GM12872 (cell line): ENCODE data around the gene AFAP1L1.

Experiments
- CTCF ChIP-seq: IDR thresholded peaks from 3 replicates; pipeline ENCODE4 v1.5.1; 2011; ENCODE audit warnings: low read depth, mild to moderate bottlenecking, low read length, moderate library complexity; ENCODE audit not compliant: insufficient read depth

AFAP1L1 gene

GRCh38 chr5:149300441-149300840 lies 28.8 kb downstream of the AFAP1L1 start:
- TF ChIP-seq CTCF, result no peak

DNA sequence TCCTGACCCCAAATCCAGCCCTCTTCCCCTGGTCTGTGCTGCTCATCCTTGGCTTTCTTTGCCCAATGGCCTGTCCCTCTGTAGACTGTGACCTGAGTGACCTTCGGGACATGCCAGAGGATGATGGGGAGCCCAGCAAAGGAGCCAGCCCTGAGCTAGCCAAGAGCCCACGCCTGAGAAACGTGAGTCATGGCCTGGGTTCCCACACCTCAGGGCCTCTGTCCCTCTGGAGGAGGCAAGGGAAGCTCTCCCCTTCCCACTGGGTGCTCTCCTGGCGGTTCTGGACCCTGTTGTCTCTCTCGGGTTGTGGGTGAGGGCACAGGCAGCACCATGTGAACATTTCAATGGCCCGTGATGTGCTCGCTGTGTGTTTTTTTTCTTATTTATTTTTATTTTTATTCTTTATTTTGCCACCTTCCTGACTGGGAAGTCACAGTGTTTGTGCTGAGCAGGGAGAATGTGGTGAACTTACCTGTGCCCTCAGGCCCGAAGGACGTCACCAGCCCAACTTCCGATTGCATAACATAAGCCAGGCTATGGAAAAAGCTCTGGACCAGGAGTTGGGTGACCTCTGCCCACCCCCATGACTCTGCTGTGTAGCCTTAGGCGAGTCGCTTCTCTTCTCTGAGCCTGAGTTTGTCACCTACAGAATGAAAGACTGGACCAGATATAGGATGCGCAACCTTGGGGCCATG lies 29.5 kb downstream of the AFAP1L1 start:
- no peak for TF ChIP-seq CTCF

GRCh38 chr5:149301744-149302380 lies 30.2 kb downstream of the AFAP1L1 start:
- no peak for TF ChIP-seq CTCF

DNA sequence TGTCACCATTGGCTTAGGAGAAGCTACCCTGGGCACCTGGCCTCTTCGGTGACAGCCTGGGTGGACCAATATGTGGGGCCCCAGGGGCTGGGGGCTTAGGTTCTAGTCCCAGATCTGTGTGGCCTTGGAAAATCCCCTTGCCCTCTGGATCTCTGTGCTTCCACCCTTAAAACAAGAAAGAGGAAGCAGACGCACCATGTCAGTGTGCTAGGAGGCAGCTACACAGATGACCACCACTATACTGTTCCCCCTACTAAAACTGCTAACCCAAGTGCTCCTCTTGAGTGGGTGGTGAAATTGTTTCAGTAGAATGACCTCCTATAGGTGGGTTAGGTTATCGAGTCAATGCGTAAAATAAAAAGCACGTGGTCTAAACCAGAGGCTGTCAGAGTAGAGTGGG lies 31.0 kb downstream of the AFAP1L1 start:
- no peak for TF ChIP-seq CTCF

DNA sequence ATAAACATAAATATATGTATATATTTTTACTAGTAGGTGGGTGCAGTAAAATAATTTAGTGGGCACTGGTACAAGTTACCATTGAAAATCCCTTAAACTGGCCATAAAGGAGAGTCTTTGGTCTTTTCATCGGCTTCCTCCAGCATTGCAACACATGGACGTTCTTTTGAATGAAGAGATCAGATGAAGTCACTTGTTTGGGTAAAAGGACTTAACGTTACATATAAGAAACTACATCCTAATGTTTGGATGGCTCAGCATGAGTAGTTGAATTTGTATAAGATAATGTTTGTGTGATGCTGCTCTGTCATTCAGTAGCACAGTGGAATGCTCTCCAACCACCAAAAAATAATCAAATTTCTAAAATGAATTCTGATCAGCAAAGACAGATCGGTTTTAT lies 31.6 kb downstream of the AFAP1L1 start:
- no peak for TF ChIP-seq CTCF

GRCh38 chr5:149304195-149305078 lies 32.8 kb downstream of the AFAP1L1 start:
- TF ChIP-seq CTCF, result no peak

GRCh38 chr5:149309354-149309753 lies 37.7 kb downstream of the AFAP1L1 start:
- no peak for TF ChIP-seq CTCF
